HCT116 (cell line): ENCODE results near the gene PKNOX2.

ENCODE experiments used
- CBX3 ChIP-seq: IDR thresholded peaks from 2 replicates; pipeline ENCODE4 v1.6.1; 2012; ENCODE audit warnings: low read depth
- CTCF ChIP-seq, 3 experiments: fragments of 200-600 bp in 1 of 3; sonication (generic) in 1 of 3; IDR thresholded peaks in 2 of 3; conservative IDR thresholded peaks in 1 of 3; 2 replicates each; pipeline ENCODE4 v1.5.1; 2012 to 2017; ENCODE audit warnings: low read depth in 2 of 3, low read length in 2 of 3, antibody characterized with exemption in 1 of 3, borderline replicate concordance in 1 of 3, control low read depth in 1 of 3, mild to moderate bottlenecking in 1 of 3, mixed read lengths in 1 of 3, mixed run types in 1 of 3, moderate library complexity in 1 of 3; ENCODE audit not compliant: insufficient read depth in 1 of 3
- POLR2A ChIP-seq: IDR thresholded peaks from 2 replicates; pipeline ENCODE4 v1.7.0; 2011; ENCODE audit warnings: borderline replicate concordance; ENCODE audit not compliant: insufficient read depth, insufficient read length; ENCODE audit errors: extremely low read depth
- POLR2AphosphoS5 ChIP-seq: IDR thresholded peaks from 2 replicates; pipeline ENCODE4 v1.6.1; 2011; ENCODE audit warnings: mild to moderate bottlenecking, low read depth, low read length, moderate library complexity
- RAD21 ChIP-seq: IDR thresholded peaks from 2 replicates; pipeline ENCODE4 v1.6.1; 2012; ENCODE audit warnings: low read depth, mild to moderate bottlenecking

DNA sequence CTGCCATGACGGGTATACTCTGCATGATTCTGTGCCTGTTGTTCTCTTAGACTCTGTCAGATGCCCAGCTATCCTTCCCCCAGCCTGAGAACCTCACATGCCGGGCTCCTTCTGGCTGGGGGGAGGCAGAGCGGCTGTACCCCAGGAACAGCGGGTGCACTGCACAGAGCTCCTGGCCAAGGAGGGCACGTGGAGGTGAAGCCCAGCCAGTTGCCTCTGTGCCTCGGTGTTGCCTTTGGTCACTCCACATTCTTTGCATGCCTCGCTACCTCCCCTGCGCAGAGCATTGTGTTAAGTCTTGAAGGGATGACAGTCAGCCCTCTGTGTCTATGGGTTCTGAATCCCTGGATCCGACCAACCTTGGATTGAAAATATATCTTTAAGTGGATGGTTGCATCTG, 253.8 kb downstream of the PKNOX2 start:
- TF ChIP-seq CBX3 (no peak), CTCF (IDR thresholded peaks at IDR 0.05 in 2 of 3, conservative IDR thresholded peaks at IDR 0.05 in 1 of 3; ENCODE audit: borderline replicate concordance in 1 of 3, insufficient read depth in 1 of 3, low read depth in 2 of 3, low read length in 2 of 3) (no peak), RAD21 (no peak), POLR2AphosphoS5 (no peak), POLR2A (no peak)
